Measurements from ENCODE around the gene COG5. TPM values are rescaled to one million over a fixed set of nuclear protein-coding genes. Genes with fewer than 3 reads are reported as not detected.
A peak's percentile ranks its signal among the peaks of the same experiment; 100 is the strongest.

COG5 gene
- total RNA-seq, 1 donor from 2014 or later: 29.5 TPM

GRCh38 chr7:107206706-107207105 is 357.0 kb downstream of the COG5 start:
- peaks cover 5% of the 10 kb centered on the region for H3K36me3 Mint-ChIP-seq (ENCODE audit: unreplicated experiment)
- no peak for TF ChIP-seq CTCF (IDR thresholded peaks at IDR 0.05; ENCODE audit: partially characterized antibody, unreplicated experiment)

GRCh38 chr7:107206136-107206535 is 357.6 kb downstream of the COG5 start:
- Mint-ChIP-seq H3K4me3 (ENCODE audit: unreplicated experiment) (no peak overlapping the region), H3K36me3 (ENCODE audit: unreplicated experiment) (peaks cover 5% of the 10 kb centered on the region), H3K27ac (ENCODE audit: unreplicated experiment) (no peak overlapping the region), H3K9me3 (ENCODE audit: unreplicated experiment) (no peaks in the 10 kb centered on the region), H3K4me1 (ENCODE audit: low read depth, unreplicated experiment) (peaks cover 4% of the 10 kb centered on the region), H3K27me3 (ENCODE audit: unreplicated experiment) (no peaks in the 10 kb centered on the region)
- no peak for DNase-seq
- no peak for TF ChIP-seq CTCF (IDR thresholded peaks at IDR 0.05; ENCODE audit: partially characterized antibody, unreplicated experiment)

More at GRCh38 chr7:107206706-107207105, 357.0 kb downstream of the COG5 start:
- Mint-ChIP-seq H3K27ac (ENCODE audit: unreplicated experiment) (no peak overlapping the region), H3K27me3 (ENCODE audit: unreplicated experiment) (no peaks in the 10 kb centered on the region), H3K9me3 (ENCODE audit: unreplicated experiment) (no peaks in the 10 kb centered on the region), H3K4me3 (ENCODE audit: unreplicated experiment) (no peak overlapping the region), H3K4me1 (ENCODE audit: low read depth, unreplicated experiment) (peaks cover under 1% of the 10 kb centered on the region)
- DNase-seq: no peak

GRCh38 chr7:107203607-107204006 is 360.1 kb downstream of the COG5 start:
- Mint-ChIP-seq H3K27me3 (ENCODE audit: unreplicated experiment) (no peaks in the 10 kb centered on the region), H3K9me3 (ENCODE audit: unreplicated experiment) (no peaks in the 10 kb centered on the region), H3K36me3 (ENCODE audit: unreplicated experiment) (peaks cover 5% of the 10 kb centered on the region), H3K4me1 (ENCODE audit: low read depth, unreplicated experiment) (peaks cover 4% of the 10 kb centered on the region), H3K27ac (ENCODE audit: unreplicated experiment) (no peak overlapping the region), H3K4me3 (ENCODE audit: unreplicated experiment) (no peak overlapping the region)
- no peak for DNase-seq
- TF ChIP-seq CTCF (IDR thresholded peaks at IDR 0.05; ENCODE audit: partially characterized antibody, unreplicated experiment): no peak

GRCh38 chr7:107201795-107202450 is 361.8 kb downstream of the COG5 start:
- peak; percentile 73 for DNase-seq
- Mint-ChIP-seq H3K36me3 (ENCODE audit: unreplicated experiment) (peaks cover 5% of the 10 kb centered on the region), H3K4me3 (ENCODE audit: unreplicated experiment) (no peak overlapping the region), H3K27ac (ENCODE audit: unreplicated experiment) (no peak overlapping the region), H3K4me1 (ENCODE audit: low read depth, unreplicated experiment) (peaks cover 4% of the 10 kb centered on the region), H3K9me3 (ENCODE audit: unreplicated experiment) (no peaks in the 10 kb centered on the region), H3K27me3 (ENCODE audit: unreplicated experiment) (no peaks in the 10 kb centered on the region)
- peak; percentile 47 for TF ChIP-seq CTCF (IDR thresholded peaks at IDR 0.05; ENCODE audit: partially characterized antibody, unreplicated experiment)

- no peaks in the 10 kb centered on the region for H3K27me3 Mint-ChIP-seq (ENCODE audit: unreplicated experiment)
- DNase-seq: no peak
- H3K27ac Mint-ChIP-seq (ENCODE audit: unreplicated experiment): no peak overlapping the region
- TF ChIP-seq CTCF (IDR thresholded peaks at IDR 0.05; ENCODE audit: partially characterized antibody, unreplicated experiment): no peak
- no peak overlapping the region for H3K4me3 Mint-ChIP-seq (ENCODE audit: unreplicated experiment)
- peaks cover 4% of the 10 kb centered on the region for H3K4me1 Mint-ChIP-seq (ENCODE audit: low read depth, unreplicated experiment)
- no peaks in the 10 kb centered on the region for H3K36me3 Mint-ChIP-seq (ENCODE audit: unreplicated experiment)
- no peaks in the 10 kb centered on the region for H3K9me3 Mint-ChIP-seq (ENCODE audit: unreplicated experiment)
These were observed 366.7 kb downstream of the COG5 start for GRCh38 chr7:107196834-107197610.
